GM18508 (cell line): ENCODE data around the gene PZP.
"Not testable (repeated sequence)": the region's sequence is repeated elsewhere in the genome, so short reads cannot be mapped to it uniquely, and the experiment has no call there.

Experiments
- ATAC-seq: cut with Tn5 transposase; IDR thresholded peaks from one replicate; pipeline ENCODE4 v1.9.1; 2021; ENCODE audit warnings: moderate number of reproducible peaks; ENCODE audit not compliant: insufficient read depth, unreplicated experiment

PZP gene

DNA sequence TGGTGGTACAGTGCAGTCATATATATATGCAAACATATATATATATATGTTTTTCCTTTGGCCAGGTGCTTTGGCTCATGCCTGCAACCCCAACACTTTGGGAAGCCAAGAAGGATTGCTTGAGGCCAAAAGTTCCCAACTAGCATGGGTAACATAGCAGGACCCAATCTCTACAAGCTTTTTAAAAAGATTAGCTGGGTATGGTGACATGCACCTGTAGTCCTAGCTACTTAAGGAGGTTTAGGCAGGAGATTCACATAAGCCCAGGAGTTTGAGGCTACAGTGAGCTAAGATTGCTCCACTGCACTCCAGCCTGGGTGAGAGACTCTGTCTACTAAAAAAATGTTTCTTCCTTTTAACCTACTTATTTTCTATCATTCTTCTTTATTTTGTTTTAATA, 10.2 kb downstream of the PZP start:
- no peak for ATAC-seq

DNA sequence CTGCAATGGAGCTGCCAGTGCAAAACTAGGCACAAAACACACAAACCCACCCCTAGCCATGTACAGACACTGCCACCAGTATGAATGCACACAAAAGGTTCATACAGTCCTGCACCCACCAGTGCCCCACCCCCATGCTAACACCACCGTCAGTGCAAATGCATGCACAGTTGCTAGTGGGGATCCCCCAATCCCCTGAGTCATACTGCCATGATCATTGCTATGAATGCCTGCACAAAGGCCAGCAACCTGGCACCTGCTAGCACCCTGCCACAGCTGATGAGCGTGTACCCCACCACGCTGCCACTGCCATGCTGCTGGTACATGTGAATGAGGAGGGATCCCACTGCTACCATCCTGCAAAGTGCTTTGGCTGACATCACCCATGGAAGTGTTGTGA, 23.9 kb downstream of the PZP start:
- no peak for ATAC-seq

DNA sequence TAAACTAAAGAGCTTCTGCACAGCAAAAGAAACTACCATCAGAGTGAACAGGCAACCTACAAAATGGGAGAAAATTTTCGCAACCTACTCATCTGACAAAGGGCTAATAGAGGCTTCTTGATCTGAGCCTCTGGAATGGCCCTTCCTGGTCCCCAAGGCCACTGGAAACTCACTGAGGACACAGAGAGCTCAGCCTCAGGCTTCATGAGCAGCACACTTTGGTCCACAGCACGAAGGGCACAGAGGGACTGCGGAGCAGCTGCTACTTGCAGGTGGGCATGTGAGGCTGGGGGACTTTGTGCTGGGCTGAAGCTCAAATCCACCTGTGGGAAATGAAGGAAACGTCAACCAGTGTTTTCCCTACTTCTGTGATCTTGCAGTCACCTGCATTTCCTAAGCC, 27.4 kb downstream of the PZP start:
- no peak for ATAC-seq

DNA sequence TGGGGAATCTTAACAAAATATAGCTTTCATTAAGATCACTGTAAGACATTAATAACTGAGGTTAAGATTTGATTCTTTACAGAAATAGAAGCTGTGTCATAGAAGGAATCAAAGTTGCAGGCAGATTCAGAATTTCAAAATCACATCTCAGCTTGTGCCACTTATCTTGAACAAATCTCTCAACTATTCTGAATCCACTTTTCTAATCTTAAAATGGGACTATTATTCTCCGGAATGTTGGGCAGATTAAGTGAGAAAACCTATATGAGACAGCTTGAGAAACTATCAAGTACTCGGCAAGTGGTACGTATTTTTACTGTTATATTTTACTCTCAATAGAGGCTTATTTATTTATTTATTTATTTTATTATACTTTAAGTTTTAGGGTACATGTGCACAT, 28.4 kb downstream of the PZP start:
- ATAC-seq, result no peak

DNA sequence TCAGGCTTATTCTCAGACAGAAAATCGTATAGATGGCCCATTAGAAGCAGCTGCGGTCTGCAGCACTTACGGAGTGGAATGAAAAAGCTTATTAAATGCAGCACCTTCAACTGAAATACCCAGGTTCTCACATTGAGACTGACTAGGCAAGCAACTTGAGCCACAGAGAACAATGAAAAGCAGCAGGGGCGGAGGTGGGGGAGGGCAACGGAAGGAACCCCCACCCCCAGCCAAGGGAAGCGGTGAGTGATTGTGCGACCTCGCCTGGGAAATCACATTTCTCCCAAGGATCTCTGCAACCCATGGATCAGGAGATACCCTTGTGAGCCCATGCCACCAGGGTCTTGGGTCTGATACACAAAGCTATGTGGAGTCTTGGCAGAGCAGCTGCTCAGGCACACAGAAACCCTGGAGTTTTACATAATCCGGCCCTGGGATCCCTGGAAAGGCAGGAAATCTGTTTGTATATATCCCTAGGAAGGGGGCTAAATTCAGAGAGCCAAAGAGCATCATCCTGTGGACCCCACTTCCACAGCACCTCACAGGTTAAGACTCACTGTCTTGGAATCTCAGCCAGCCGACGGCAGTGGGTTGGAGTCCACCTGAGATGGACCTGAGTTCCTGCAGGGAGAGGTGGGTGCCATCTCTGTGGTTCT, 38.1 kb downstream of the PZP start:
- ATAC-seq, result no peak

DNA sequence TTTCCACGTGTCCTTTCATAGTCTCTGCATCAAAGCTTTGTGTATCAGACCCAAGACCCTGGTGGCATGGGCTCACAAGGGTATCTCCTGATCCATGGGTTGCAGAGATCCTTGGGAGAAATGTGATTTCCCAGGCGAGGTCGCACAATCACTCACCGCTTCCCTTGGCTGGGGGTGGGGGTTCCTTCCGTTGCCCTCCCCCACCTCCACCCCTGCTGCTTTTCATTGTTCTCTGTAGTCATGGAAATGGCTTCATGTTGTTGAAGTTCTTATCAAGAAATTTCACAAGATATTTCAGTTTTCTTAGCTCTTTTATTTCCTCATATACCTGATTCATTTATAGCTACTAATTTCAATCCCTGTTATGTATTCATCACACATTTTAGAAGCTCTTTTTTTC, 40.9 kb downstream of the PZP start:
- not testable (repeated sequence) for ATAC-seq

DNA sequence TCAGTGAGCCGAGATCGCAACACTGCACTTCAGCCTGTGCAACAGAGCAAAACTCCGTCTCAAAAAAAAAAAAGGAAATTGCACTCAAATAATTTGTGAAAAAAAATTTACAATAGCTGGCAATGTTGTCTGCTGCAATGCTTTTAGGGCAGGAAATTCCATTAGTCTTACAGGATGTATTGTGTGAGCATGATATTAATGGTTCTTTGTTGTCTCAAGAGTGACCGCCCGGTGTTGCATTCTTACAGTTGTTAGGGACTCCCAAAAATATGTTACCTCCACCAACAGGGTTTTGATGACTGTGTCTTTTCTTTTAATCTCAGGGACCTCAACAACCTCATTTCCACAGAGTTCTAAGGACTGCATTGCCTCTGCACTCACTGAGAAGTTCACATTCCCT, 44.8 kb downstream of the PZP start:
- ATAC-seq, result no peak

DNA sequence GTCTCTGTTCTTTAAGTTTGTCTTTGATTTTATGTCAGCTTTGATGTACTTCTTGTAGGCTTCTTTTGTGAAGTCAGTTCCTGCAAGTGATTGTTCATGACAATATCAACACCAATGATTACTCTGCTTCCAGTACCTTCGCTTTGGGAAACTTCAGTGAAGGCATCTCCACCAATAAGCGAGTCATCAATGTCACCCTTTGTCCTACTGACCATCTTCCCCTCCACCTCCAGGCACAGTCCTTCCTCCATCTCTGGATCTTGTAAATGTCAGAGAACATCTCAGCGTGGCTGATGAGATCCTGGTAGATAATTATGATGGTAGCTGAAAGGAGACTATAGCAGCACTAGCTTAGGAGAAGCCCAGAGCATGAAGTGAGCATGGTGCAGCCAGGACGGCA, 52.1 kb downstream of the PZP start:
- no peak for ATAC-seq

DNA sequence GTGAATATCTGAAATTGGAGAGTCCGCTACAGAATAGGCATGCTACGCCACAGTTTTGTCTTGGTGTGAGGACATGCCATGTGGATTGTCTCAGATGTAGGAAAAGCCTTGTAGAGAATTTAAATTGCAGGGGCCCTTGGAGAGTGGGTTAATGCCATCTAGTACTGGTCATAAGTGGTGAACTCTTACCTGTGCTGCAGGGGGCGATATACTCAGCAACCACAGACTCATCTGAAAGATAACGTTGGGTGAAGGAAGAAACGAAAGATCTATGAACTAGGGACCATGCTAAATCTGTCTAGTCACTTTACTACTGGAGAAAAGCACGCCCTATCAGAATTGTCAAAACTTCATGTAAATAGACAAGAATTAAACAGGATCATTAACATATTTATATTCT, 58.8 kb downstream of the PZP start:
- ATAC-seq, result no peak

DNA sequence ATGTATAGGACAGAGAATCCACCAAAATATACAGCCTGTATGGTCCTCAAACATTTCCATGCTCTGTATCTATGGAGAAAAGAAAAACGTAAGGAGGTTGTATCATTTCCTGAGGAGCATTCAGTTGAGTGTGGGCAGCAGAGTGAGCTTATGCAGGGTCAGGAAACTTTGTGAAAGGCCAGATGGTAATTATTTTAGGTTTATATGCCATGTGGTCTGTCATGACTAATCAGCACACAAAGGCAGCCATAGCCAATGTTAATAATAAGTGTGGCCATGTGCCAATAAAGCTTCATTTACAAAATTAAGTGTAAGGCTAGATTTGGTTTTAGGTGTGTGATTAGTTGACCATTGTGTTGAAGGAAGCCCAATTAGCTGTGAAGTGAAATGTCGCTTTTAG, 59.3 kb downstream of the PZP start:
- ATAC-seq, result no peak

DNA sequence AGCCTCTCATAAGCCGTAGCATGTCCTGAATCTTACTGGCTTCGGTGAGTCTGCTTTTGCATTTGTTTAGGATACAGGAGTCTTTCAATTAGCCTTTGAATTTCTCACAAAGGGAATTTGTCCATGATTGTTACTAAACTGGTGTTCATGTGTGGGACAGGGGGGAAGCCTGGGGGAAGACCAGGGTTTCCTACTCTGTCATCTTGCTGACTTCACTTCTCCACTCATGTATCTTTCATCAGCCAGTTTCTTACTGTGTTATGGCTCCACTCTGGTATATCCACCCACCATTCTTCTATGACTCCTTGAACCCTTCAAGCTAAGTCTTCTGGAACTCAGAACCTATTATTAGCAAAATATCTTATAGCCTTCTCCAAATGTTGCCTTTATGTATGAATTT, 60.7 kb downstream of the PZP start:
- ATAC-seq, result no peak

DNA sequence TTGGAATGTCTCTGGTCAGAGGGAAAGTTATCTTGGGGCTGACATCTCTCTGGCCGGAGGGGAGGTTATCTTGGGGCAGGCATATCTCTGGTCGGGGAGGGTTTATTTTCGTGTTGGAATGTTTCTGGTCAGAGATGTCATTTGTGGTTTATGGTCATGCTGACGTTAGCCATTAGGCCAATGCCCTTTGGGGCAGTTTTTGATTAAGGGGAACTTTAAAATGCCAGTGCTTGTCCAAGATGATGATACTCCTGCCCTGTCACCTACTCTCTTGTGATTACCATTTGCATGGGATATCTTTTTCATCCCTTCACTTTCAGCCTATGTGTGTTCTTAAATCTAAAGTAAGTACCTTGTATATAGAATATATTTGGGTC, 63.5 kb downstream of the PZP start:
- no peak for ATAC-seq

DNA sequence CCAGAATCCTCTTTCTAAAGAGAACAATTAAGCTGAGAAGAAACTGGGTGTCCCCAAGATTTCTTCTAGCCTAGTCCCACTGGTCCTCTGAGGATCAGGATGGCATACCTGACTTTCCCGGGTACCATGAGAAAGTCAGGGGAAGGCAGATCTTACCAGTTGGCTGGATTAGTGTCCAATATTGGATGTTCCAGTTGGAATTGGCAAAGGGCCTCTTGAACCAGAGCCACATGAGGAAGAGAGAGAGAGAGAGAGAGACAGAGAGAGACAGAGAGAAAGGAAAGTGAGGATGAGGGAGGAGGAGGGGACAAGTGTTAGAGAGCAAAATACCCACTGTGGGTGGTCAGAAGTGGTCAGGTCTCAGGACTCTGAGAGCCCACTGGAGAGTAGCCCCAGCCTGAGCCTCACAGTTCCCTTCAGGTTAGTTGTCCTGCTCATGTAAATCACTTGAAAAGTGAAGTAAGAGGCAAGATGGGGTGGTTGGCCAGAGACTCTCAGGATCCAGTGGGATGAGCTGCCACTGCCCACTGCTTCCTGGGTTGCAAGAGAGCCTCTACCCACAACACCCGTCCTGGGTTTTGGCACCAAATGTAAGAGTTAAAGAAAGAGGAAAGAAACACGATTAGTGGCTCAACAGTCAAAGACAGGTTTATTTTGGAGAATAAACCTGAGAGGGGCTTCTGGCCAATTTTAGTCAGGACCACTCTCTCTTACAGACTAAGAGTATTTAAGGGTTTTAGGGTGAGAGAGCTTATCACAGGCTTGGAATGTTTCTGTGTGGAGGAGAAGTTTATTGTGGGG, 64.1 kb downstream of the PZP start:
- no peak for ATAC-seq

DNA sequence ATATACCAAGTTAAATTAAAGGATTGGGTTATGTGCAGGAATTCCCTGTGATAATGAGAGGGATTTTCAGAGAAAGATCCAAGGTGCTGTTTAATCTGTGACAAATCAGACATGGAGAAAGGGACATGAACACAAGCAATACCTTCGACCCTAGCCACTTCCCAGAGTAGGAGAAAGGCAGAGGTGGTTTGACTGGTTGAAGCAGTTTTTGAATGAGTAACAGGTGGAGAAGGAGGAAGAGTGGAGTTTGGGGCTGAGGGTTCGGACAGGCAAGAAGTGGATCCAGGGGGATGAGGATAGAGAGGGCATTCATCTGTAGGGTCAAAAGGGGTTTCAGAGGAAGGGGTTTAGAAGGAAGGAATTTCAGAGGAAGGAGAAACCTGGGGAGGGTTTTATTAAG, 65.1 kb downstream of the PZP start:
- ATAC-seq, result no peak

DNA sequence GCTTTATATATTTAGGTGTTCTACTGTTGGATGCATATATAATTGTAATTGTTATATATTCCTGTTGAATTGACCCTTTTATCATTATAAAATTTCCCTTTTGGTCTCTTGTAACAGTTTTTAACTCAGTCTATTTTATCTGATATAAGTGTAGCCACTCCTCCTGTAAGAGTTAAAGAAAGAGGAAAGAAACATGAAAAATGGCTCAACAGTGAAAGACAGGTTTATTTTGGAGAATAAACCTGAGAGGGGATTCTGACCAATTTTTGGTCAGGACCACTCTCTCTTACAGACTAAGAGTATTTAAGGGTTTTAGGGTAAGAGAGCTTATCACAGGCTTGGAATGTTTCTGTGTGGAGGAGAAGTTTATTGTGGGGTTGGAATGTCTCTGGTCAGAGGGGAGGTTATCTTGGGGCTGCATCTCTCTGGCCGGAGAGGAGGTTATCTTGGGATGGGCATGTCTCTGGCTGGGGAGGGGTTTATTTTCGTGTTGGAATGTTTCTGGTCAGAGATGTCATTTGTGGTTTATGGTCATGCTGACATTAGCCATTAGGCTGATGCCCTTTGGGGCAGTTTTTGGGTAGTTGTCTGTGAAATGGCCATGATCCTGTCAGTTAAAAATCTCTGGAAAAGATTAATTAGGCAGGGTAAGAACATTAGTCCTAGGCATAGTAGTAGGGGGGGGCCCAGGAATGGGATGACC, 68.5 kb downstream of the PZP start:
- ATAC-seq, result not testable (repeated sequence)

DNA sequence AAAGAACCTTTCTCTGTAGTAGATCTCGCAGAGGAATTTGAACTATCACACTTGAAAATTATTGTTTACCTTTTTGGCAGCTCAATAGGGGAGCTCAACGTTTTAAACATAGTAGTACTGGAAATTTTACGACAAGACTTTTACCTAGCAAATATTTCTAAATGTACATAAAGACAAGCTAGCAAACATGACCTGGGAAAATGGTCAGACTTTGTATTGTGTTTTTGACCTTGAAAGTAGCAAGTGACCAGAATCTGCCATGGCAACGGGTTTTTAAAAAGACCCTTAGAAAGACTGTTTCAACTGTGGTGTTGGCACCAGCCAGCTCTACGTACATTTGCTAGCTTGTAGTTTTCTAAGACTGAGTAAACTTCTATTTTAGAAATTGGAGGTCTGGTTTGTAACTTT, 72.3 kb downstream of the PZP start:
- ATAC-seq, result no peak

DNA sequence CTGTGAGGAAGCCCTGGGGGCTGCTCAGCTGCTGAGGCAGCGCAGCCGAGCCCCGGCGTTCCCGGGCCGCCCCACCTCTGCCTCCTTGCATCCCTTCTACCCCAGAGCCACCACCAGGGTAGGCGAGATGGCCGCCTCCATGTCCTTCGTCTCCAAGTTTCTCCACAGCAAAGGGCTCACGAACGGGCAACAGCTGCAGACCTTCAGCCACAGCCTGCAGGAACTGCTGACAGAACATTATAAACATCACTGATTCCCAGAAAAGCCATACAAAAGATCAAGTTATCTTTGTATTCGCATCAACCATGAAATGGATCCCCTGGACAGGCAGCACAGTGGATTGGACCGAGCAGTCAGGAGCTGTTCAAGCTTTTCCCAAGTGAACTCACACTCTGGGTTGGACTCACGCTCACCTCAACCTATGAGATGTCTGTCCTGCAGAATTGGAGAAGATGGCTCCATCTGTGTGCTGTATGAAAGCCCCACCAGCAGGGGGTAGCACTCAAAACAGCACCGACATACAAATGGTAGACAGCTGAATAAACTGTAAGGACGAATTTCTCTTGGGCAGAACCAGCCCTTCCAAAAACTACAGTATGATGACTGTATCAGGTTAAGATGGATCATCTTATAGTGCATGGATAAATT, 73.1 kb downstream of the PZP start:
- no peak for ATAC-seq

DNA sequence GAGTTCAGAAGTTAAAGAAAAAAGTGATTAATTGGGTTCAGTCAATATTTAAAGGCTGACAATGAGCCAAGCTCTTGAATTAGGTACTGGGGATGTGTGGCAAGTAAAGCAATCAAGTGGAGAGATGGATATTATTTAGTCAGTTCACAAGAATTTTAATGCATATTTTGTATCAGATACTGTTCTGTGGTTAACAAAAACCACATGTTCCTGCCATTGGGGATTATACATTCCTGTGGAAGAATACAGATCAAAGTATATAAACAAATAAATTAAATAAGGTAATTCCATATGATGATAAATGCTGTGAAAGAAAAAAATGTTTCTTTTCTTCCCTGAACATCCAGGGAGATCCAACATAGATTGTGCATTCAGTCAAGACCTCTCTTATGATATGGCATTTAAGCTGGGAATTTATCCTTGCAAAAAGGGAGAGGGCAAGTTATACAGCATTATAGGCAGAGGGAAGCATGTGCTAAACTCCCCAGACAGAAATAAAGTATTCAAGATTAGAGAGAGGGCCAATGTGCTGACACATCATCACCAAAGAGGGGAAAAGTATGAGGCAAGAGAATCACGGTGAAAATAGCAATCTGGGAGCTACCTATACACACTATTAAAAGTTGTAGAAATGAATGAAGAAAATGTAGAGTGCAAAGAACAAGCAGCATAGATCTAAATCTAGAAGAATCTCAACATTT, 74.8 kb downstream of the PZP start:
- no peak for ATAC-seq

DNA sequence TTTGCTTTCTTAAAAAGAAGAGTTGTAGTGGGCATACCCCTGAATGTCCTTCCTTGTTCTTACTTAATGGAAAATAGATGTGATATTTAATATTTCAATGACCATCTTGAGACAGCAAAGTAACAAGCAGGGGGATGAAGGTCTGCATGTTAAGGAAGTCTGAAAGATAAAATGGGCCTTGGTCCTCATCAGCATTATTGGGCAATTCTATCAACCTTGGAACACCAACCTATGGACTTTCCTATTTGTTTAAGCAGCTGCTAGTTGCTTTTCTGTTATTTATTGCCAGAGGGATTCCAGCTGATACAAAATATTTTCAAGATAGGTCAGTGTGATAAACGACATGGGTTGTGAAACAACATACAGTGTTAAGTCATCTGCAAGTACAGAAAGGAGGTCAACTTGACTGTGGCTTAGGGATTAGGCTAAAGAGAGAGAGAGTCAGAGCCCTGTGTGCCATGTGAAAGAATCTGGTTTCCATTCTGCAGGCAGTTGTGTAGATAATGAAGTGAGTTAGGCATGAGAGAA, 76.1 kb downstream of the PZP start:
- no peak for ATAC-seq

DNA sequence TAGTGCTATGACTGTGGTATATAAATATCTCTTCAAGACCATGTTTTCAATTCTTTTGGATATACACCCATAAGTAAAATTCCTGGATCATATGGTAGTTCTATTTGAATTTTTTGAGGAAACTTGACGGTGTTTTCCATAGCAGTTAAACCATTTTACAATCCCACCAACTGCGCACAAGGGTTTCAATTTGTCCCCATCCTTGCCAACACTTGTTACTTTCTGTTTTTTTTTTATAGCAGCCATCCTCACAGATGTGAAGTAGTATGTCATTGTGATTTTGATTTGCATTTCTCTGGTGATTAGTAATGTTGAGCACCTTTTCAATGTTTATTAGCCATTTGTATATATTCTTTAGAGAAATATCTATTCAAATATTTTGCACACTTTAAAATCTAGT, 78.0 kb downstream of the PZP start:
- ATAC-seq, result no peak
